ENCODE measurements around the gene KDM1A. TPM values are rescaled to one million over a fixed set of nuclear protein-coding genes. Genes with fewer than 3 reads are reported as not detected.
A peak's percentile ranks its signal among the peaks of the same experiment; 100 is the strongest.

Gene KDM1A
- total RNA-seq, 1 donor from 2014 or later: 103 TPM

DNA sequence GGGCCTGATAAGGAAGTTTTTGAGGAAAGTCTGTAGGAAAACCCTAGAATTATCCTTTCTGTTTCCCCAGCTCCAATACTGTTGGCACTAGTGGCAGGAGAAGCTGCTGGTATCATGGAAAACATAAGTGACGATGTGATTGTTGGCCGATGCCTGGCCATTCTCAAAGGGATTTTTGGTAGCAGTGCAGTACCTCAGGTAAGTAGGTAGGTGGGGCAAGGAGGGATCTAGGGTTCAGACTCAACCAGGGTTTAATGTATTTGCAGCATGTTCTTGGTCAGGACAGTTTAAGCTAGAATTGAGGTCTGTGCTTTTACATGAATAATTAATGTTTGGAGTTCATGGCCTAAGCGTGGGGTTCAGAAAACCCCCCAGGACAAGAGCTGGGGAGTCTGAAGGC, 62.1 kb downstream of the KDM1A start:
- Mint-ChIP-seq H3K27me3 (ENCODE audit: unreplicated experiment) (no peaks in the 10 kb centered on the region), H3K4me3 (ENCODE audit: unreplicated experiment) (no peak overlapping the region), H3K27ac (ENCODE audit: unreplicated experiment) (no peak overlapping the region), H3K9me3 (ENCODE audit: unreplicated experiment) (no peaks in the 10 kb centered on the region), H3K36me3 (ENCODE audit: unreplicated experiment) (peaks cover 78% of the 10 kb centered on the region), H3K4me1 (ENCODE audit: unreplicated experiment) (no peaks in the 10 kb centered on the region)
- no peak for DNase-seq (ENCODE audit: extremely low spot score, unreplicated experiment)
- TF ChIP-seq, protein P1, sequence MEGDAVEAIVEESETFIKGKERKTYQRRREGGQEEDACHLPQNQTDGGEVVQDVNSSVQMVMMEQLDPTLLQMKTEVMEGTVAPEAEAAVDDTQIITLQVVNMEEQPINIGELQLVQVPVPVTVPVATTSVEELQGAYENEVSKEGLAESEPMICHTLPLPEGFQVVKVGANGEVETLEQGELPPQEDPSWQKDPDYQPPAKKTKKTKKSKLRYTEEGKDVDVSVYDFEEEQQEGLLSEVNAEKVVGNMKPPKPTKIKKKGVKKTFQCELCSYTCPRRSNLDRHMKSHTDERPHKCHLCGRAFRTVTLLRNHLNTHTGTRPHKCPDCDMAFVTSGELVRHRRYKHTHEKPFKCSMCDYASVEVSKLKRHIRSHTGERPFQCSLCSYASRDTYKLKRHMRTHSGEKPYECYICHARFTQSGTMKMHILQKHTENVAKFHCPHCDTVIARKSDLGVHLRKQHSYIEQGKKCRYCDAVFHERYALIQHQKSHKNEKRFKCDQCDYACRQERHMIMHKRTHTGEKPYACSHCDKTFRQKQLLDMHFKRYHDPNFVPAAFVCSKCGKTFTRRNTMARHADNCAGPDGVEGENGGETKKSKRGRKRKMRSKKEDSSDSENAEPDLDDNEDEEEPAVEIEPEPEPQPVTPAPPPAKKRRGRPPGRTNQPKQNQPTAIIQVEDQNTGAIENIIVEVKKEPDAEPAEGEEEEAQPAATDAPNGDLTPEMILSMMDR (IDR thresholded peaks at IDR 0.05): peak; percentile 32

DNA sequence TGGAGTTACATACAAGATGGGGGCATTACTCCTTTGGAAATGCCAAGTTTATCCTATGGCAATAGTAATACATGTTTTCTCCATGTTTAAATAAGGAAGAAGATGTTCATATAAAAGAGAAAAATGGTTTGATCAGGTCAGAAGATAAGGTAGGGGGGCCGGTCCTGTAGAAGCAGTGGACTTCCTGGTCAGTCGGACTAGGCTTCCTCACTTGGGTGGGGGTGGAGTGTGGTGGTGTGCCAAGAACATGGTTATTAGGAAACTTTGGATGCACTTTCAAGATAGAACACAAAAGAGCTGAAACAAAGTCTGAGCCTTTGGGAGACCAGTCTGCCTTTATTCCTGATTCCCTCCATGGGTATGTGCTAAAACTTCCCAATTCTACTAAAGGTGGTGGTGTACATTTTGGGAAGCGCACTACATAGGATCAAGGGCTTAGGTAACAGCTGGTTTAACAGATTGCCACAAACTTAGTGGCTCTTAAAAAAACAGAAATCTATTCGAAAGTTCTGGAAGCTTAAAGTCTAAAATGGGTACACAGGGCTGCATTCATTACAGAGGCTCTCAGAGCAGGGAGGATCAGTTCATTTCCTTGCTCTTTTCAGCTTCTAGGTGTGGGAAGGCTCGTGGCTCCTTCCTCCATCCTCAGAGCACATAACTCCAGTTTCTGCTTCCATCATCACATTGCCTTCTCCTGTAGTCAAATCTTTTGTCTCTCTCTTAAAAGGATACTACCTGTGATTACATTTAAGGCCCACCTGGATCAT, 64.6 kb downstream of the KDM1A start:
- TF ChIP-seq, protein P1 (IDR thresholded peaks at IDR 0.05): no peak
- H3K4me3 Mint-ChIP-seq (ENCODE audit: unreplicated experiment): no peak overlapping the region
- H3K27me3 Mint-ChIP-seq (ENCODE audit: unreplicated experiment): no peaks in the 10 kb centered on the region
- DNase-seq (ENCODE audit: extremely low spot score, unreplicated experiment): no peak
- no peaks in the 10 kb centered on the region for H3K4me1 Mint-ChIP-seq (ENCODE audit: unreplicated experiment)
- H3K9me3 Mint-ChIP-seq (ENCODE audit: unreplicated experiment): no peaks in the 10 kb centered on the region
- H3K27ac Mint-ChIP-seq (ENCODE audit: unreplicated experiment): no peak overlapping the region
- peaks cover 73% of the 10 kb centered on the region for H3K36me3 Mint-ChIP-seq (ENCODE audit: unreplicated experiment)

DNA sequence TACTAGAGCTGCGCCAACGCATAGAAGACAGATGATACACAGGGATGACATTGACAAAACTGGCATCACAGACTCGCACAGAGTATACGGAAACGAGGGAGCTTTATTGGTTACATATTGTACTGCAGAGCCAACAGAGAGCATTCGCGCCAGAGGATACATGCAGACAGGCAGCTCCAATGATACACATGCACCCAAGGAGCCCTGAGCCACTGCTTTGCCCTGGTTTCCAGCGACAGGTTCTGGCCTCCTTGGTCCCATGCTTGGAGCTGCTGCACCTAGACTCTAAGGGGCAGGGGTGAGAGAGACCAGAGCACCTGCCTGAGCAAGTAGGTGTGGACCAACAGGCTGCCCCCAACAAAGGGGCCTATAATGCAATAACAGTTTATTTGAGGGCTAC, 65.6 kb downstream of the KDM1A start:
- H3K36me3 Mint-ChIP-seq (ENCODE audit: unreplicated experiment): peaks cover 67% of the 10 kb centered on the region
- no peak overlapping the region for H3K4me3 Mint-ChIP-seq (ENCODE audit: unreplicated experiment)
- H3K27me3 Mint-ChIP-seq (ENCODE audit: unreplicated experiment): no peaks in the 10 kb centered on the region

DNA sequence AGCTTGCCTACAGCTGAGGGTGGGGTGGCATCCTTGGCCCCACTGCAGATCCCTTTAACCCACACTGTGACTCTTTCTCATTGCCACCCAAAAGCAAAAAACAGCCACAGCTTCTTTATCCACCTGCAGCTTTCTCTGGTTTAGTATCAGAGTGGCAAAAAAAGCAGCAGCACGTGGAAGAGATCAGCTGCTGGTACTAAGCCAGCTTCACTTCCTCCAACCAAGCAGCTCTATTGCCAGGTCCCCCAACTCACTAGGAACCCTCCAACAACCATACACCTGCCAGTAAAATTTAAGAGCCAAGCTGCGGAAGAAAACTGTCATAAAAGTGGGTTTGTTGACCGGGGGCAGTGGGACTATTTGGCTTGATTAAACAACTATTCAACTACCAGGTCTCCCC, 66.4 kb downstream of the KDM1A start:
- DNase-seq (ENCODE audit: extremely low spot score, unreplicated experiment): no peak
- Mint-ChIP-seq H3K4me1 (ENCODE audit: unreplicated experiment) (no peaks in the 10 kb centered on the region), H3K27me3 (ENCODE audit: unreplicated experiment) (no peaks in the 10 kb centered on the region), H3K9me3 (ENCODE audit: unreplicated experiment) (no peaks in the 10 kb centered on the region), H3K27ac (ENCODE audit: unreplicated experiment) (no peak overlapping the region), H3K36me3 (ENCODE audit: unreplicated experiment) (peaks cover 62% of the 10 kb centered on the region), H3K4me3 (ENCODE audit: unreplicated experiment) (no peak overlapping the region)
- TF ChIP-seq, protein P1 (IDR thresholded peaks at IDR 0.05): no peak

More for the DNA sequence above, 65.6 kb downstream of the KDM1A start:
- Mint-ChIP-seq H3K9me3 (ENCODE audit: unreplicated experiment) (no peaks in the 10 kb centered on the region), H3K27ac (ENCODE audit: unreplicated experiment) (no peak overlapping the region), H3K4me1 (ENCODE audit: unreplicated experiment) (no peaks in the 10 kb centered on the region)
- no peak for DNase-seq (ENCODE audit: extremely low spot score, unreplicated experiment)
- TF ChIP-seq, protein P1 (IDR thresholded peaks at IDR 0.05): no peak

DNA sequence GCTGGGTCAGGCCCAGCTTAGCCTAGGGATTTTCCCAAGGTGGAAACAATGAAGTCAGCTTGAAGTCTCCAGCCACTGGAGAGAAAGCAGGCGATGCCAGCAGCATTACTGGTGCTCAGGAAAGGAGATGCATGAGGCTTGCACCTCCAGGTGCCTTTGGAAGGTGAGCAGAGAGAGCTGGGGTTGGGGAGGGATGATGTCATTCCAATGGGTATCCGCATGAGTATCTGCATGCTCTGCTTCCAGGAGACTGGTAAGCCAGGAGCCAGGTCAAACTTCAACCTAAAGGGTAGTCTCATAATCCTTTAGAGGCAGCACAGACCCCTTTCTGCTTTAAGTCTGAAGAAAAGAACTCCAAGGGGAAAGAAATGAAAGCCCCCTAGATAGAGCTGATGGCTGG, 68.8 kb downstream of the KDM1A start:
- TF ChIP-seq, protein P1 (IDR thresholded peaks at IDR 0.05): no peak
- peaks cover 52% of the 10 kb centered on the region for H3K36me3 Mint-ChIP-seq (ENCODE audit: unreplicated experiment)
- no peak for DNase-seq (ENCODE audit: extremely low spot score, unreplicated experiment)
- no peak overlapping the region for H3K27ac Mint-ChIP-seq (ENCODE audit: unreplicated experiment)
- H3K4me1 Mint-ChIP-seq (ENCODE audit: unreplicated experiment): no peaks in the 10 kb centered on the region
- H3K4me3 Mint-ChIP-seq (ENCODE audit: unreplicated experiment): no peak overlapping the region
- no peaks in the 10 kb centered on the region for H3K27me3 Mint-ChIP-seq (ENCODE audit: unreplicated experiment)
- no peaks in the 10 kb centered on the region for H3K9me3 Mint-ChIP-seq (ENCODE audit: unreplicated experiment)
